ENCODE data around the gene PISD.

Gene PISD

GRCh38 chr22:31625661-31626426, 36.2 kb downstream of the PISD start:
- no CpG with 5 or more reads among the region's 31 CpGs for WGBS (ENCODE audit: insufficient coverage, insufficient read length)
- Histone ChIP-seq H3K4me3 (ENCODE audit: low read length) (no peak overlapping the region), H3K4me1 (ENCODE audit: control insufficient read depth, insufficient read depth, low read length) (peaks cover 14% of the 10 kb centered on the region), H3K36me3 (ENCODE audit: control insufficient read depth, insufficient read depth, low read length) (0 out of 2 replicates have a peak, but pooled peaks cover 5% of the 10 kb centered on the region), H3K9me3 (ENCODE audit: control insufficient read depth, insufficient read depth, low read length) (no peaks in the 10 kb centered on the region), H3K27ac (ENCODE audit: low read length) (no peak overlapping the region), H3K27me3 (ENCODE audit: control insufficient read depth, insufficient read depth, low read length) (no peaks in the 10 kb centered on the region)
- DNase-seq (ENCODE audit: low read depth, low spot score): no peak

- WGBS (ENCODE audit: insufficient coverage, insufficient read length): no CpG with 5 or more reads among the region's 7 CpGs
- H3K27ac ChIP-seq (ENCODE audit: low read length): no peak overlapping the region
- peaks cover 5% of the 10 kb centered on the region; the same call in 1 of the 2 replicates for H3K36me3 ChIP-seq (ENCODE audit: control insufficient read depth, insufficient read depth, low read length)
- no peaks in the 10 kb centered on the region for H3K9me3 ChIP-seq (ENCODE audit: control insufficient read depth, insufficient read depth, low read length)
- DNase-seq (ENCODE audit: low read depth, low spot score): no peak
- peaks cover 14% of the 10 kb centered on the region for H3K4me1 ChIP-seq (ENCODE audit: control insufficient read depth, insufficient read depth, low read length)
- H3K4me3 ChIP-seq (ENCODE audit: low read length): no peak overlapping the region
- H3K27me3 ChIP-seq (ENCODE audit: control insufficient read depth, insufficient read depth, low read length): no peaks in the 10 kb centered on the region
These were observed 36.8 kb downstream of the PISD start for GRCh38 chr22:31625257-31625640.

- H3K27me3 ChIP-seq (ENCODE audit: control insufficient read depth, insufficient read depth, low read length): no peaks in the 10 kb centered on the region
- peaks cover 8% of the 10 kb centered on the region for H3K4me1 ChIP-seq (ENCODE audit: control insufficient read depth, insufficient read depth, low read length)
- no peak overlapping the region for H3K4me3 ChIP-seq (ENCODE audit: low read length)
- DNase-seq (ENCODE audit: low read depth, low spot score): no peak
- H3K36me3 ChIP-seq (ENCODE audit: control insufficient read depth, insufficient read depth, low read length): peaks cover 13% of the 10 kb centered on the region
- H3K27ac ChIP-seq (ENCODE audit: low read length): no peak overlapping the region
- WGBS (ENCODE audit: insufficient coverage, insufficient read length): no CpG with 5 or more reads among the region's 18 CpGs
- H3K9me3 ChIP-seq (ENCODE audit: control insufficient read depth, insufficient read depth, low read length): no peaks in the 10 kb centered on the region
These were observed 38.3 kb downstream of the PISD start for GRCh38 chr22:31623592-31624304.

GRCh38 chr22:31622980-31623379, 39.0 kb downstream of the PISD start:
- H3K4me3 ChIP-seq (ENCODE audit: low read length): no peak overlapping the region
- no CpG with 5 or more reads among the region's 1 CpG for WGBS (ENCODE audit: insufficient coverage, insufficient read length)
- no peaks in the 10 kb centered on the region for H3K27me3 ChIP-seq (ENCODE audit: control insufficient read depth, insufficient read depth, low read length)
- H3K36me3 ChIP-seq (ENCODE audit: control insufficient read depth, insufficient read depth, low read length): peaks cover 14% of the 10 kb centered on the region
- no peak overlapping the region for H3K27ac ChIP-seq (ENCODE audit: low read length)
- H3K4me1 ChIP-seq (ENCODE audit: control insufficient read depth, insufficient read depth, low read length): peaks cover 8% of the 10 kb centered on the region
- no peaks in the 10 kb centered on the region for H3K9me3 ChIP-seq (ENCODE audit: control insufficient read depth, insufficient read depth, low read length)
- no peak for DNase-seq (ENCODE audit: low read depth, low spot score)

- no CpG with 5 or more reads among the region's 19 CpGs for WGBS (ENCODE audit: insufficient coverage, insufficient read length)
- H3K27me3 ChIP-seq (ENCODE audit: control insufficient read depth, insufficient read depth, low read length): no peaks in the 10 kb centered on the region
- peaks cover 6% of the 10 kb centered on the region for H3K4me1 ChIP-seq (ENCODE audit: control insufficient read depth, insufficient read depth, low read length)
- H3K9me3 ChIP-seq (ENCODE audit: control insufficient read depth, insufficient read depth, low read length): no peaks in the 10 kb centered on the region
- H3K4me3 ChIP-seq (ENCODE audit: low read length): no peak overlapping the region
- DNase-seq (ENCODE audit: low read depth, low spot score): no peak
- H3K36me3 ChIP-seq (ENCODE audit: control insufficient read depth, insufficient read depth, low read length): peaks cover 14% of the 10 kb centered on the region
- H3K27ac ChIP-seq (ENCODE audit: low read length): no peak overlapping the region
These were observed 40.4 kb downstream of the PISD start for GRCh38 chr22:31621507-31622124.

- Histone ChIP-seq H3K4me3 (ENCODE audit: low read length) (no peak overlapping the region), H3K9me3 (ENCODE audit: control insufficient read depth, insufficient read depth, low read length) (no peaks in the 10 kb centered on the region), H3K27ac (ENCODE audit: low read length) (no peak overlapping the region), H3K36me3 (ENCODE audit: control insufficient read depth, insufficient read depth, low read length) (peaks cover 14% of the 10 kb centered on the region), H3K27me3 (ENCODE audit: control insufficient read depth, insufficient read depth, low read length) (no peaks in the 10 kb centered on the region), H3K4me1 (ENCODE audit: control insufficient read depth, insufficient read depth, low read length) (peaks cover 1% of the 10 kb centered on the region)
- WGBS (ENCODE audit: insufficient coverage, insufficient read length): no CpG with 5 or more reads among the region's 20 CpGs
- no peak for DNase-seq (ENCODE audit: low read depth, low spot score)
These were observed 41.1 kb downstream of the PISD start for GRCh38 chr22:31620756-31621480.

GRCh38 chr22:31619611-31620300, 42.3 kb downstream of the PISD start:
- Histone ChIP-seq H3K4me1 (ENCODE audit: control insufficient read depth, insufficient read depth, low read length) (no peaks in the 10 kb centered on the region), H3K9me3 (ENCODE audit: control insufficient read depth, insufficient read depth, low read length) (no peaks in the 10 kb centered on the region), H3K36me3 (ENCODE audit: control insufficient read depth, insufficient read depth, low read length) (peaks cover 14% of the 10 kb centered on the region), H3K27ac (ENCODE audit: low read length) (no peak overlapping the region), H3K27me3 (ENCODE audit: control insufficient read depth, insufficient read depth, low read length) (no peaks in the 10 kb centered on the region), H3K4me3 (ENCODE audit: low read length) (no peak overlapping the region)
- no peak for DNase-seq (ENCODE audit: low read depth, low spot score)
- no CpG with 5 or more reads among the region's 14 CpGs for WGBS (ENCODE audit: insufficient coverage, insufficient read length)

GRCh38 chr22:31618471-31619176, 43.4 kb downstream of the PISD start:
- no peaks in the 10 kb centered on the region for H3K27me3 ChIP-seq (ENCODE audit: control insufficient read depth, insufficient read depth, low read length)
- H3K27ac ChIP-seq (ENCODE audit: low read length): no peak overlapping the region
- H3K36me3 ChIP-seq (ENCODE audit: control insufficient read depth, insufficient read depth, low read length): peaks cover 14% of the 10 kb centered on the region
- H3K4me1 ChIP-seq (ENCODE audit: control insufficient read depth, insufficient read depth, low read length): no peaks in the 10 kb centered on the region
- no peaks in the 10 kb centered on the region for H3K9me3 ChIP-seq (ENCODE audit: control insufficient read depth, insufficient read depth, low read length)
- WGBS (ENCODE audit: insufficient coverage, insufficient read length): no CpG with 5 or more reads among the region's 5 CpGs
- DNase-seq (ENCODE audit: low read depth, low spot score): no peak
- H3K4me3 ChIP-seq (ENCODE audit: low read length): no peak overlapping the region

GRCh38 chr22:31618057-31618456, 44.0 kb downstream of the PISD start:
- Histone ChIP-seq H3K27me3 (ENCODE audit: control insufficient read depth, insufficient read depth, low read length) (no peaks in the 10 kb centered on the region), H3K4me1 (ENCODE audit: control insufficient read depth, insufficient read depth, low read length) (no peaks in the 10 kb centered on the region), H3K9me3 (ENCODE audit: control insufficient read depth, insufficient read depth, low read length) (no peaks in the 10 kb centered on the region), H3K36me3 (ENCODE audit: control insufficient read depth, insufficient read depth, low read length) (peaks cover 14% of the 10 kb centered on the region), H3K4me3 (ENCODE audit: low read length) (no peak overlapping the region), H3K27ac (ENCODE audit: low read length) (no peak overlapping the region)
- no CpG with 5 or more reads among the region's 17 CpGs for WGBS (ENCODE audit: insufficient coverage, insufficient read length)
- no peak for DNase-seq (ENCODE audit: low read depth, low spot score)

Measured in iPS DF 6.9 (cell line).